Erythroblast (primary cell): ENCODE results near the gene DLG2.
"Not testable (repeated sequence)": the region's sequence is repeated elsewhere in the genome, so short reads cannot be mapped to it uniquely, and the experiment has no call there.

Source experiments
- GATA1 ChIP-seq: IDR thresholded peaks from 2 replicates; pipeline ENCODE4 v1.6.1; 2011; ENCODE audit warnings: low read depth, mild to moderate bottlenecking, control low read depth, low read length, moderate library complexity
- POLR2A ChIP-seq: IDR thresholded peaks from 2 replicates; pipeline ENCODE4 v1.6.1; 2011; ENCODE audit warnings: mild to moderate bottlenecking, low read length

- TF ChIP-seq POLR2A, GATA1: not testable (repeated sequence)
Measured at GRCh38 chr11:85654343-85654742, 27.2 kb upstream of the DLG2 start.
